ENCODE measurements around the gene SETD1B. TPM values are rescaled to one million over a fixed set of nuclear protein-coding genes. Genes with fewer than 3 reads are reported as not detected.
"Not testable (repeated sequence)": the region's sequence is repeated elsewhere in the genome, so short reads cannot be mapped to it uniquely, and the experiment has no call there.

Gene SETD1B
- total RNA-seq = 10 to 100 TPM in 1 of 4 donors, 1 to 10 TPM in 3; 3.7 to 10.4 (median 6.6) TPM

DNA sequence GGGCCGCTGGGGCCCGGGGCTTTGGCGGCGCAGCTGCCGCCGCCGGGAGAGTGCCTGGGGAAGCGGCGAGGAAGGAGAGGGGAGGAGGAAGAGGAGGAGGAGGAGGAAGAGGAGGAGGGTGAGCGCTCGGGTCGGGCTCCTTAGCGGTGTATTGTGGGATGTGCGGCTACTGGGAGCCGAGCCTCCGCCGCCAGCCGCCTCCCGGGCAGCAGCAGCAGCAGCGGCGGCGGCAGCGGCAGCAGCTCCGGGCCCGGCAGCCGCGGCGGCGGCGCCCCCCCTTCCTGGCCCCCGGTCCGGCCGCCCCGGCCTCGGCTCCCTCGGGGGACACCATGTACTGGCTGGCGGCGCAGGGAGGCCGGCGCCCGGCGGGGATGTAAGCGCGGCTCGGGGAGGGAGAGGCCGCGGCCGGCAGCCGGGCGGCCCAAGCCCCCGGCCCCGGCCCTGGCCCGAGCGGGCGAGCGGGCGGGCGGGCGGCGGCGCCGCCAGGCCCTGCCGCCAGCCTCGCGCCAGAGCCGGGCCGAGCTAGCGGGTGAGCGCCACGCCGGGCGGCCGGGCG lies at the start of gene SETD1B:
TSS of gene SETD1B (plus strand) at position 149 of the 556 bp plus-strand sequence. CDS start 729 bp downstream, outside the sequence.
- TF ChIP-seq, protein P1, sequence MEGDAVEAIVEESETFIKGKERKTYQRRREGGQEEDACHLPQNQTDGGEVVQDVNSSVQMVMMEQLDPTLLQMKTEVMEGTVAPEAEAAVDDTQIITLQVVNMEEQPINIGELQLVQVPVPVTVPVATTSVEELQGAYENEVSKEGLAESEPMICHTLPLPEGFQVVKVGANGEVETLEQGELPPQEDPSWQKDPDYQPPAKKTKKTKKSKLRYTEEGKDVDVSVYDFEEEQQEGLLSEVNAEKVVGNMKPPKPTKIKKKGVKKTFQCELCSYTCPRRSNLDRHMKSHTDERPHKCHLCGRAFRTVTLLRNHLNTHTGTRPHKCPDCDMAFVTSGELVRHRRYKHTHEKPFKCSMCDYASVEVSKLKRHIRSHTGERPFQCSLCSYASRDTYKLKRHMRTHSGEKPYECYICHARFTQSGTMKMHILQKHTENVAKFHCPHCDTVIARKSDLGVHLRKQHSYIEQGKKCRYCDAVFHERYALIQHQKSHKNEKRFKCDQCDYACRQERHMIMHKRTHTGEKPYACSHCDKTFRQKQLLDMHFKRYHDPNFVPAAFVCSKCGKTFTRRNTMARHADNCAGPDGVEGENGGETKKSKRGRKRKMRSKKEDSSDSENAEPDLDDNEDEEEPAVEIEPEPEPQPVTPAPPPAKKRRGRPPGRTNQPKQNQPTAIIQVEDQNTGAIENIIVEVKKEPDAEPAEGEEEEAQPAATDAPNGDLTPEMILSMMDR (IDR thresholded peaks at IDR 0.05) = no peak
- ATAC-seq (ENCODE audit: low FRiP score) = no peak
- DNase-seq (ENCODE audit: low spot score) = no peak

DNA sequence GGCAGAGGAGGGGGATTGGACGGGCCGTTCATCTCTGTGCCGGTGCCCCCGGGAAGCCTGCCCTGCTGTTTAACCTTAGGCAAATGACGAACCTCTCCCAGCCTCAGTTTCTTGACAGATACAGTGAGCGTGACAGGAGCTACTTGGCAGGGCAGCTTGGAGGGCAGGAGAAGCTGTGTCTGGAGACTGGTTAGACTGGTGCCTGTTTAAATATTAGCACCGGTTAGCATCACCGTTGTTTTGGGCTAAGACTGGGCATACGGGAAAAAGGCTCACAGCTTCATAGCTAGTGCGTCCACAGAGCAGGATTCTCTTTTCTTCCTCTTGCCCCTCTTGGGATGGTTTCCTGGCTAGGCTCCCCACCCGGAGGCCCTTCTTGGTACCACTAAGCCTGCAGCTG lies 49.0 kb upstream of the SETD1B start:
- ATAC-seq (ENCODE audit: low FRiP score) (no peak), DNase-seq (ENCODE audit: low spot score) (no peak)
- TF ChIP-seq, protein P1 (IDR thresholded peaks at IDR 0.05) = no peak

DNA sequence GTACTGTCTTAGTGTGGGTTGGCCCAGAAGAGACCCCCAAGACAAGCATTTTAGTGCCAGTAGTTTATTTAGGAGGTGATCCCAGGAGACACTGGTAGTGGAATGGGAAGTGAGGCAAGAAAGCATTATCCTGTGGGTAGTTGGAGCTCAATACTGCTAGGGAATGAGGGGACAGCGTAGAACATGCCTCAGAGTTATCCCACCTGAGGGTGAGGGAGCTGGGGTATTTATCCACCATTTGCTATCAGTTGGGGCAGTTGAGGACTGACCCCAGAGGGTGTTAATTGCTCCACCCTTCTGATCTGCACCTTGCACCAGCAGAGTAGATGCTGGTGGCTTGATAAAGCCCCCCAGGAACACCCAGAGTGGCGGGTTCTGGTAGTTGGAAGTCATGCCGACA lies 48.2 kb upstream of the SETD1B start:
- DNase-seq (ENCODE audit: low spot score) (no peak), ATAC-seq (ENCODE audit: low FRiP score) (no peak)
- TF ChIP-seq, protein P1 (IDR thresholded peaks at IDR 0.05) = no peak

DNA sequence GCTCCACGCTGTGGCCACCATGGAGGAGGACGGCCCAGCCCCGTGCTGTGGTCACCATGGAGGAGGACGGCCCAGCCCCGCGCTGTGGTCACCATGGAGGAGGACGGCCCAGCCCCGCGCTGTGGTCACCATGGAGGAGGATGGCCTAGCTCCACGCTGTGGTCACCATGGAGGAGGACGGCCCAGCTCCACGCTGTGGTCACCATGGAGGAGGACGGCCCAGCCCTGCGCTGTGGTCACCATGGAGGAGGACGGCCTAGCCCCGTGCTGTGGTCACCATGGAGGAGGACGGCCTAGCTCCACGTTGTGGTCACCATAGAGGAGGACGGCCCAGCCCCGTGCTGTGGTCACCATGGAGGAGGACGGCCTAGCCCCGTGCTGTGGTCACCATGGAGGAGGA lies 45.3 kb upstream of the SETD1B start:
- not testable (repeated sequence) for ATAC-seq (ENCODE audit: low FRiP score); DNase-seq (ENCODE audit: low spot score)

DNA sequence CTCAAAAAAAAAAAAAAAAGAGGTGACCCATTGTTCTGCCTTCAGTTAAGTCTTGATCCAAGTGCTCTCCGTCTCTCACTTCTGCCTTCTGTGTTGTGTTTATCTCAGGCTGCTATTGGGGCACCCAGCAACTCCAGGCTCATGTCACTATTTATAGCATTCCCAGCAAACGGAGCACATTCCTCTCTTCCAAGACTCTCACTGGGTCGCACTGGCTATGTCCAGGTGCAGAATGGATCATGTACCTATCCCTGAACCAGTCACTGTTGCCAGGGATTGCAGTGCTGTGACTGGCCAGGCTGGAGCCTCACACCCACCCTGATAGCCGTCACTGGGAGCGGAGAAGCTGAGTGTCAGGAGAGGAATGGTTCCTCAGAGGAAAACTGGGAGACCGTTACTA lies 41.5 kb upstream of the SETD1B start:
- no peak for ATAC-seq (ENCODE audit: low FRiP score)
- no peak for DNase-seq (ENCODE audit: low spot score)
- TF ChIP-seq, protein P1 (IDR thresholded peaks at IDR 0.05) = no peak

DNA sequence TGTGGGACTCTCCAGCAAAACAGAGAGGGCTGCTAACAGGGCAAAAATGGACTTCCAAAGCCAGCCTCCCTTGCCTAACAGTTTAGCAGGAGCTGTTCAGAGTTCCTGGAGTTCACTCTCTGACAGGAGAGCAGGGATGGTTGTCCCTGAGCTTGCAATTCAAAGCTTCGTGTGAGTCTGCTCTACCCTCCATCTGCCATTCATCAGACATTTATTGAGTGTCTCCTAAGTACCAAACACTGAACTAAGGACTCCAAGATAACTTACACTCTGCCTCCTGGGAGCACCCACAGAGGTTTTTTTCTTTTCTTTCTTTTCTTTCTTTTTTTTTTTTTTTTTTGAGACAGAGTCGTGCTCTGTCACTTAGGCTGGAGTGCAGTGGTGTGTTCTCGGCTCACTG lies 39.0 kb upstream of the SETD1B start:
- TF ChIP-seq, protein P1 (IDR thresholded peaks at IDR 0.05) = no peak
- DNase-seq (ENCODE audit: low spot score) = no peak
- no peak for ATAC-seq (ENCODE audit: low FRiP score)

DNA sequence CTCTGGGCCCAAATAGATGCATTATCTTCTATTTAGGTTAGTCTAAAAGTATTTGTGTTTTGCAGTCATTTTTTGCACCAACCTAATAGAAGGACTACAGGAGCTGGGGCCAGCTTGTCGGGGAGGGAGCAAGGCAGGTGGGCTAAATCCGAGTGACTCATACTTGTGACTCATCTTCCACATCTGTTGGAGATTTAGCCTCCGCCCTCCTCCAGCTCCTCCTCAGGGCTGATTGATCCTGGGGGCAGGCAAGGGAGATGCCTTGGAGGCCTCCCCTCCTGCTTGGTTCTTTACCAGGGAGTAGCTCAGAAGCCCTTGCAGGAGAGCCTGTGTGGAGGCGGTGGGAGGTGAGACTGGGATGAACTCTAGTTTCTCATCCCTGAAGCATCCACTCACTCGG lies 38.2 kb upstream of the SETD1B start:
- ATAC-seq (ENCODE audit: low FRiP score) = peak; percentile 90
- TF ChIP-seq, protein P1 (IDR thresholded peaks at IDR 0.05) = no peak
- DNase-seq (ENCODE audit: low spot score) = no peak
